GM12872 (cell line): ENCODE measurements around the gene SSBP4.

Experiments
- CTCF ChIP-seq: IDR thresholded peaks from 3 replicates; pipeline ENCODE4 v1.5.1; 2011; ENCODE audit warnings: low read depth, mild to moderate bottlenecking, low read length, moderate library complexity; ENCODE audit not compliant: insufficient read depth

The SSBP4 gene

GRCh38 chr19:18435842-18436670, 16.9 kb downstream of the SSBP4 start:
- no peak for TF ChIP-seq CTCF

- no peak for TF ChIP-seq CTCF
Measured at GRCh38 chr19:18436671-18437490, 17.7 kb downstream of the SSBP4 start.

- no peak for TF ChIP-seq CTCF
Measured at GRCh38 chr19:18437491-18438330, 18.5 kb downstream of the SSBP4 start, which contains the start of gene ISYNA1. Gene ISYNA1, minus strand, starts transcription at chr19:18438133. Its CDS starts 154 bp downstream, at chr19:18437979.

GRCh38 chr19:18438331-18439024, 19.3 kb downstream of the SSBP4 start:
- TF ChIP-seq CTCF = no peak

- no peak for TF ChIP-seq CTCF
Measured at GRCh38 chr19:18439025-18439909, 20.1 kb downstream of the SSBP4 start.

- TF ChIP-seq CTCF = no peak
Measured at GRCh38 chr19:18439910-18440237, 20.7 kb downstream of the SSBP4 start.
